ENCODE measurements around the gene CYP46A1. TPM values are rescaled to one million over a fixed set of nuclear protein-coding genes. Genes with fewer than 3 reads are reported as not detected.

CYP46A1 gene
- total RNA-seq, 1 experiment from 2014 or later = 0.59 TPM

DNA sequence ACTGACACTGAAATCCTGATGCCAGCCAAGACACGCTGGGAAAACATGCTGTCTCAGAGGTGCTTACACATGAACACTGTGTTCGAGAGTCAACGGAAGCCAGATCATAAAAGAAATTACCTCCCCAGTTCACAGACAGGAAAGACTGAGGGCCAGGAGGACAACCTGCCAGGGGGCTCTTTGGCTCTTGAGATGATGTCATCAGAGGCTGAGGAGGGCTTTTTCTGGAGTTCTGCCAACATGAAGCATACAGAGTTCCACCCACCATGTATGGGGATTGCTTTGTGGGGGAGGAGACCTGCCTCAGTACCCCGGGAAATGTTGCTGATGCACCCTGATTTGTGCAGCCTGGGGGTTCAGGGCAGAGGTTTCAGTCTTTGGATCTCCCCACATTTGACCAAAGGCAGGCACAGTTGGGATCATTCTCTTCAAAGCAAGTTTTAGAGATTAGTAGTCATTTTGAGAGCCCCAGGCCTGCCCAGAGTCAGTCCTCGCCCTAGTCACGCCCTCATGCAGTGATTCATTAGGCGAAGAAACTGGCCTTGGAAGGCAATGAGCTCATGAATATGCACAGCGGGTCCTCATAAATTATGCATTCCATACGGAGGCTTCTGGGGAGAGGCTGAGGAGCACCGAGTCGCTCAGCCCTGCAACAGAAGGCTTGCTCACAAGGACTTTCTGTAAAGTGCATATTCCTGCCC is 74.2 kb downstream of the CYP46A1 start:
- H3K4ac ChIP-seq (ENCODE audit: low read depth, low read length) = no peak overlapping the region
- H3K79me1 ChIP-seq (ENCODE audit: insufficient read depth, low read depth, low read length, poor library complexity, severe bottlenecking) = no peaks in the 10 kb centered on the region
- H2AK5ac ChIP-seq (ENCODE audit: insufficient read length, low read length) = no peak overlapping the region
- H3K27me3 Mint-ChIP-seq (ENCODE audit: low read depth) = peaks cover 4% of the 10 kb centered on the region
- H4K91ac ChIP-seq (ENCODE audit: insufficient read length, low read depth, low read length) = no peak overlapping the region
- peak; percentile 79 for DNase-seq
- no peaks in the 10 kb centered on the region for H3K23me2 ChIP-seq (ENCODE audit: insufficient read length, low read depth, low read length, poor library complexity, severe bottlenecking)
- H3K18ac ChIP-seq (ENCODE audit: insufficient read length, low read depth, low read length) = no peak overlapping the region
- no peak overlapping the region for H3K9ac ChIP-seq (ENCODE audit: extremely low read depth, insufficient read length, low read length)
- no CpG with 5 or more reads among the region's 11 CpGs for WGBS (ENCODE audit: extremely low coverage, insufficient read length, low lambda C conversion rate)
- H3K9me3 ChIP-seq (ENCODE audit: control insufficient read depth, low read depth, low read length) = no peaks in the 10 kb centered on the region
- H2BK20ac ChIP-seq (ENCODE audit: low read depth, low read length, poor library complexity, severe bottlenecking) = no peak overlapping the region
- H3T11ph ChIP-seq (ENCODE audit: low read length) = no peak overlapping the region
- H3K27ac ChIP-seq (ENCODE audit: insufficient read length, low read depth, low read length) = no peak overlapping the region
- no peak overlapping the region for H2AFZ ChIP-seq (ENCODE audit: low read length)
- H3K23ac ChIP-seq (ENCODE audit: insufficient read length, low read depth, low read length) = no peak overlapping the region
- H3K4me1 ChIP-seq (ENCODE audit: insufficient read depth, low read length) = peaks cover 6% of the 10 kb centered on the region; the same call in 1 of the 2 replicates
- peaks cover 0 to 4% (median 0%) of the 10 kb centered on the region in 3 experiments; a peak in 1 of 7 replicates for H3K36me3 Mint-ChIP-seq (ENCODE audit: insufficient read depth in 1 of 3, low read depth in 3 of 3)
- H3K4me3 Mint-ChIP-seq = no peak overlapping the region; a peak in 1 of 5 replicates
- peaks cover 32% of the 10 kb centered on the region in 2 experiments for H3K4me1 Mint-ChIP-seq
- H3K14ac ChIP-seq (ENCODE audit: insufficient read depth, low read length) = no peak overlapping the region
- TF ChIP-seq, protein P1, sequence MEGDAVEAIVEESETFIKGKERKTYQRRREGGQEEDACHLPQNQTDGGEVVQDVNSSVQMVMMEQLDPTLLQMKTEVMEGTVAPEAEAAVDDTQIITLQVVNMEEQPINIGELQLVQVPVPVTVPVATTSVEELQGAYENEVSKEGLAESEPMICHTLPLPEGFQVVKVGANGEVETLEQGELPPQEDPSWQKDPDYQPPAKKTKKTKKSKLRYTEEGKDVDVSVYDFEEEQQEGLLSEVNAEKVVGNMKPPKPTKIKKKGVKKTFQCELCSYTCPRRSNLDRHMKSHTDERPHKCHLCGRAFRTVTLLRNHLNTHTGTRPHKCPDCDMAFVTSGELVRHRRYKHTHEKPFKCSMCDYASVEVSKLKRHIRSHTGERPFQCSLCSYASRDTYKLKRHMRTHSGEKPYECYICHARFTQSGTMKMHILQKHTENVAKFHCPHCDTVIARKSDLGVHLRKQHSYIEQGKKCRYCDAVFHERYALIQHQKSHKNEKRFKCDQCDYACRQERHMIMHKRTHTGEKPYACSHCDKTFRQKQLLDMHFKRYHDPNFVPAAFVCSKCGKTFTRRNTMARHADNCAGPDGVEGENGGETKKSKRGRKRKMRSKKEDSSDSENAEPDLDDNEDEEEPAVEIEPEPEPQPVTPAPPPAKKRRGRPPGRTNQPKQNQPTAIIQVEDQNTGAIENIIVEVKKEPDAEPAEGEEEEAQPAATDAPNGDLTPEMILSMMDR (conservative IDR thresholded peaks at IDR 0.05) = no peak
- no peak overlapping the region for H2BK5ac ChIP-seq (ENCODE audit: insufficient read length, low read length)
- H2BK12ac ChIP-seq (ENCODE audit: insufficient read length, low read depth, low read length) = no peak overlapping the region
- H3K27me3 ChIP-seq (ENCODE audit: insufficient read depth, low read length) = no peaks in the 10 kb centered on the region
- no peaks in the 10 kb centered on the region for H4K20me1 ChIP-seq (ENCODE audit: control insufficient read depth, insufficient read depth, insufficient read length)
- no peak overlapping the region for H3K4me2 ChIP-seq (ENCODE audit: insufficient read depth, insufficient read length, low read length)
- H2BK120ac ChIP-seq (ENCODE audit: low read depth, low read length, poor library complexity, severe bottlenecking) = no peak overlapping the region
- H3K79me2 ChIP-seq (ENCODE audit: insufficient read depth, low read length) = no peaks in the 10 kb centered on the region
- H2BK15ac ChIP-seq (ENCODE audit: low read depth, low read length) = no peak overlapping the region
- no peak overlapping the region for H4K5ac ChIP-seq (ENCODE audit: insufficient read length, low read depth, low read length)
- no peak overlapping the region for H4K8ac ChIP-seq (replicated peaks; ENCODE audit: insufficient read length, low read depth, low read length)
- no peak overlapping the region for H3K56ac ChIP-seq (ENCODE audit: insufficient read length, low read depth, low read length)
- H3K9me3 Mint-ChIP-seq = peaks cover 3 to 4% of the 10 kb centered on the region in 2 experiments; a peak in 2 of 5 replicates
- peak overlapping the region in 2 of 3 experiments; percentile 10 to 17; a peak in 1 of 7 replicates for H3K27ac Mint-ChIP-seq

Measured in H9 (cell line).